HG03060 (cell line): Measurements from ENCODE around the gene R3HDM2.

Experiments used
- ATAC-seq: cut with Tn5 transposase; IDR thresholded peaks from one replicate; pipeline ENCODE4 v1.9.1; 2021; ENCODE audit warnings: low read depth, moderate number of reproducible peaks; ENCODE audit not compliant: unreplicated experiment

R3HDM2 gene

DNA sequence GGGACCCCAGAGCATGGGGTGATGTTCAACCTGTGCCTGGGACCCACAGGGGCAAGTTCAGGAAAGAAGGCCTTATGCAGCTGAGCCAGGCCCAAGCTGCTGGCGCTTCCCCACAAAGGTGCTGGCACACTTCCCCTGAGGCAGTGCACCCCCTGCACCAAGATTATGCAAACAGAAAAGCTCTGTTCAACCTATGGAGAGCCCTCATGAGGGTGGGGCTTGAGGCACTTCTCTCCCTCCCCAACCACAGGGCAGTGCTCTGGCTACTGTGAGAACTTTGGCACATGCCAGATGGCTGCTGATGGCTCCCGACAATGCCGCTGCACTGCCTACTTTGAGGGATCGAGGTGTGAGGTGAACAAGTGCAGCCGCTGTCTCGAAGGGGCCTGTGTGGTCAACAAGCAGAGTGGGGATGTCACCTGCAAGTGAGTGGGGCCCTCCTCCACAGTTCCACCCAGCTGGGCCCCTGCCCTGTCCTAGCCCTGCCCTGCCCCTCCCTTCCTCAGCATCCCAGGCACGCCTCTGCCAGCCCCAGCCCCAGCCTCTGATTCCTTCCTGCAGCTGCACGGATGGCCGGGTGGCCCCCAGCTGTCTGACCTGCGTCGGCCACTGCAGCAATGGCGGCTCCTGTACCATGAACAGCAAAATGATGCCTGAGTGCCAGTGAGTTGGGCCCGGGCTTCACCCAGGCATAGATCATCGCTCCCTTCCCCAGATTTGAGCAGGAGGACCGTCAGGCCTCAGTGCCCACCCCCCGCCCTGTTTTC, 219.7 kb downstream of the R3HDM2 start:
- ATAC-seq: no peak

DNA sequence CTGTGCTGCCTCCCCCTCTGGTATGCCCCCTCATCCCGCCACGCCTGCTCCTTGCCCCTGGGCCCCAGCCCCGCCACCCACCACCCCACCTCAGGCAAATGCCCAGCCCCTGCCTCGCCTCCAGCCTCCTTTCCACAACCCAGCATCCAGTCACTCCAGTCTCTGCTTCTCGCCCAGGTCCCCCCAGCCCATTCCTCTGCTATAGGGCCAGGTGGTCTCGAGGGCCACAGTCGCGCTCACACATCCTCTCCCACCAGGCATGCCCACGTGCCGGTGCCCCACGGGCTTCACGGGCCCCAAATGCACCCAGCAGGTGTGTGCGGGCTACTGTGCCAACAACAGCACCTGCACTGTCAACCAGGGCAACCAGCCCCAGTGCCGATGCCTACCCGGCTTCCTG, 220.4 kb downstream of the R3HDM2 start:
- no peak for ATAC-seq

DNA sequence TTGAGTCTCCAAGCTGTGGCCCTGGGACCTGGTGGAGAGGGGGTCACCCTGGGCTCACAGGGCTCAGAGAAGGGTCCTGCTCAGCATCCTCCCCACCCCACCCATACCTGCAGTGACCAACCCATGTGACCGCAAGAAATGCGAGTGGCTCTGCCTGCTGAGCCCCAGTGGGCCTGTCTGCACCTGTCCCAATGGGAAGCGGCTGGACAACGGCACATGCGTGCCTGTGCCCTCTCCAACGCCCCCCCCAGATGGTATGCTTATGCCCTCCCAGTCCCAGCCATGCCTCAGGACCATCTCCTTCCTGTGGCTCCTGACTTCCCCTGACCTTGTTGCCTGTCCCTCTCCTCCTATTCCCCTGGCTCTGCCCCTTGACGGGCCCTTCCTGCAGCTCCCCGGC, 220.9 kb downstream of the R3HDM2 start:
- ATAC-seq: no peak

DNA sequence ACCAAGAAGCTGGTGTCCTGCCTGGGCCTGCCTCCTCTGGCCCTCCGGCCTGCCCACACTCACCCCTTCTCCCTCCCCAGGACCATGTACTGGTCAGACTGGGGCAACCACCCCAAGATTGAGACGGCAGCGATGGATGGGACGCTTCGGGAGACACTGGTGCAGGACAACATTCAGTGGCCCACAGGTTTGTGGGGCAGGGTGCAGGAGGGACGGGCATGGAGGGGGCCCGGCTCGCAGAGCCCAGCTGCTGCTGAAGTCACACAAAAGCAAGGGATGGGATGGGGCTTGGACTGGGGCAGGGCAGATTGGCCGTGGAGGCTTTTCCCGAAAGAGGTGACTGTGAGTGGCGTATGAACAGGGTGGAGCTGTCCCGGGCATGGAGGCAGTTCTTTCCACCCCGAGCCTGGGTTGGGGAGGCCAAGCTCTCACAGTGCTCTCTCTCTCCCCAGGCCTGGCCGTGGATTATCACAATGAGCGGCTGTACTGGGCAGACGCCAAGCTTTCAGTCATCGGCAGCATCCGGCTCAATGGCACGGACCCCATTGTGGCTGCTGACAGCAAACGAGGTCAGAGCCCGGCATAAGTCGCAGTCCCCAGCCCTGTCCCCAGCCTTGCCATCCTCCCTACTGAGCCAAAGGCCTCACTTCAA, 222.1 kb downstream of the R3HDM2 start:
- ATAC-seq: no peak

GRCh38 chr12:57207731-57208630, 222.9 kb downstream of the R3HDM2 start:
- ATAC-seq: no peak

DNA sequence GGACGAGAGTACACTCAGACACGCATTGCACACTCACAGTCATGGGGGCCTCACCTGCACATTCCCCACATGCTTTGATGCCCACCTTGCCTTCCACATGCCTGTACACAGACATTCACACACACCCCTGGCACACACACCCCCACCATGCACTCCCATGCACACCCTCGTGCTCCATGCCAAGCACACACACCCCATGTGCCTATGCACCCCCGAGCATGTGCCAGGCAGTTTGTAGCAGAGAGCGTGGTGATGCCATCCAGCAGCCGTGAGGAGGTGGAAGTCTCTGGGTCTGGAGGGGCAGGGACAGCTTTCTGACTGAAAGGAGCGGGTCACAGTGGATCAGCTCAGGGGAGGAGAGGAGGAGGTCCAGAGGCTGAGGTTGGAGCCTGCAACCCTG, 224.9 kb downstream of the R3HDM2 start:
- ATAC-seq: no peak

DNA sequence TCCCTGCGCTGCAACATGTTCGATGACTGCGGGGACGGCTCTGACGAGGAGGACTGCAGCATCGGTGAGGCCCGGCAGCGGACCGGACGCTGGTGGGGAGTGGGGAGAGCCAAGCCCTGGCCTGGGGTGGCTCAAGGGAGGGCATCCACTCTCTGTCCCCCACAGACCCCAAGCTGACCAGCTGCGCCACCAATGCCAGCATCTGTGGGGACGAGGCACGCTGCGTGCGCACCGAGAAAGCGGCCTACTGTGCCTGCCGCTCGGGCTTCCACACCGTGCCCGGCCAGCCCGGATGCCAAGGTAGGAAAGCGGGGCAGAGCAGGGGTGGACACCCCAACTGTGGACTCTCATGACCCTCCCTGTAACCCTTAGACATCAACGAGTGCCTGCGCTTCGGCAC, 225.7 kb downstream of the R3HDM2 start:
- ATAC-seq: no peak

DNA sequence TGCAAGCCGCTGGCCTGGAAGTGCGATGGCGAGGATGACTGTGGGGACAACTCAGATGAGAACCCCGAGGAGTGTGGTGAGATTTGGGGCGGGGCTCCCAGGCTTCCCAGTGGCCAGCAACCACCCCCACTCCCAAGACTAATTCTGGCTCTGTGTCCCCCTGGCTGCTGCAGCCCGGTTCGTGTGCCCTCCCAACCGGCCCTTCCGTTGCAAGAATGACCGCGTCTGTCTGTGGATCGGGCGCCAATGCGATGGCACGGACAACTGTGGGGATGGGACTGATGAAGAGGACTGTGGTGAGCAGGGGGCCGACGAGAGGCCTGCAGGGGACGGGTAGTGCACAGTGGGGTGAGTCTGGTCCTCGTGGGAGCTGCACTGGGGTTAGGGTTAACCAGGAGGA, 226.4 kb downstream of the R3HDM2 start:
- no peak for ATAC-seq

GRCh38 chr12:57203791-57204190, 227.1 kb downstream of the R3HDM2 start:
- ATAC-seq: no peak
